ENCODE results near the gene ACCS.

Gene ACCS, protein sequence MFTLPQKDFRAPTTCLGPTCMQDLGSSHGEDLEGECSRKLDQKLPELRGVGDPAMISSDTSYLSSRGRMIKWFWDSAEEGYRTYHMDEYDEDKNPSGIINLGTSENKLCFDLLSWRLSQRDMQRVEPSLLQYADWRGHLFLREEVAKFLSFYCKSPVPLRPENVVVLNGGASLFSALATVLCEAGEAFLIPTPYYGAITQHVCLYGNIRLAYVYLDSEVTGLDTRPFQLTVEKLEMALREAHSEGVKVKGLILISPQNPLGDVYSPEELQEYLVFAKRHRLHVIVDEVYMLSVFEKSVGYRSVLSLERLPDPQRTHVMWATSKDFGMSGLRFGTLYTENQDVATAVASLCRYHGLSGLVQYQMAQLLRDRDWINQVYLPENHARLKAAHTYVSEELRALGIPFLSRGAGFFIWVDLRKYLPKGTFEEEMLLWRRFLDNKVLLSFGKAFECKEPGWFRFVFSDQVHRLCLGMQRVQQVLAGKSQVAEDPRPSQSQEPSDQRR

DNA sequence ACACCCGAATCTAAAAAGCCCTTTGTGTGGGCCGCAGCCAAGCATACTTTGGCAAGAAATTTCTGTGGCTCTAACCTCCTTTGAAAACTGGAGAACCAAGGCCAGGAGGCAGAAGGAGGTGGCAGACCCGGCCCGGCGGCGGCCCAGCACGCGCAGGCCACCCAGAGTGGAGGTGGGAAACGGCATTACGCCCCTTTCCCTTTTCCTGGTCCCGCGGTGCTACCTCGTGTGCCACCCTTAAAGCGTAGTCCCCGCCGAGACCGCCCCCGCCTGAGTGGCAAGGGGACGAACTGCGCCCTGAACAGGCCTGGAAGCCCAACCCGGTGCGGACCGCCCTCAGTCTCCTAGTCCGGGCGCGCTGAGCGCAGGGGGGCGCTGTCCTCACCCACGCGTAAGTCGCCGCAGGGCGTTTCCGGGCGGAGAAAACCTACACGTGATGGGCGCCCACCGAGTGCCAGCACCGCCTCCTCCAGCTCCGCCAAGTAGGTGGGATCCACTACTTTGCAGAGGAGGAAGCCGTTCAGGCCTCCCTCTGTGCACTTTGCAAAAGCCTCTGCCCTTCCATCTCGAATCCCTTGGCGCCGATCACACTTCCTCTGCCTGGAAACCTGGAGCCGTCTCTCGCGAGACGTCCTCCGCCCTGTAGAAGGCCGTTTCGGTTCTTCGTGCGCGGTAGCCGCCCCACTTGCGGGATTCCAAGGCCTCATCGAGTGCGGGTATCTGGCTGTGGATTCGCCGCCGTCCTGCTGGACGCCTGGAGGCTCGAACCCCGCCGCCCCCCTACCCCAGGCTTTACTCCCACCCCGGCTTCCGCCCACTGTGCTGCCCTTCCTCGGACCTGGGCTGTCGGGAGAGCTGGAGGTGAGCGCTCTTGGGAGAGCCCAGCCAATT is at the start of gene ACCS:
ACCS (plus strand) TSS at position 430 of the 891 bp plus-strand sequence. CDS start 1,358 bp downstream, outside the sequence.
- H3K27ac ChIP-seq, result no peak within 1 kb of the TSS
- H4K20me1 ChIP-seq (ENCODE audit: insufficient read depth), result no peaks in the 10 kb centered on the region
- no peak within 1 kb of the TSS for H3K4me3 ChIP-seq (IDR thresholded peaks at IDR 0.05; ENCODE audit: insufficient read depth, low read depth, low read length)
- no peak within 1 kb of the TSS for H3K4me2 ChIP-seq
- H3K27me3 ChIP-seq (ENCODE audit: insufficient read depth, low read depth), result no peaks in the 10 kb centered on the region
- H3K79me2 ChIP-seq (ENCODE audit: insufficient read depth, low read depth), result no peaks in the 10 kb centered on the region
- no peaks in the 10 kb centered on the region for H3K4me1 ChIP-seq (ENCODE audit: low read depth, poor library complexity, severe bottlenecking)
- no peaks in the 10 kb centered on the region for H3K36me3 ChIP-seq (ENCODE audit: insufficient read depth)
- TF ChIP-seq, protein P1, sequence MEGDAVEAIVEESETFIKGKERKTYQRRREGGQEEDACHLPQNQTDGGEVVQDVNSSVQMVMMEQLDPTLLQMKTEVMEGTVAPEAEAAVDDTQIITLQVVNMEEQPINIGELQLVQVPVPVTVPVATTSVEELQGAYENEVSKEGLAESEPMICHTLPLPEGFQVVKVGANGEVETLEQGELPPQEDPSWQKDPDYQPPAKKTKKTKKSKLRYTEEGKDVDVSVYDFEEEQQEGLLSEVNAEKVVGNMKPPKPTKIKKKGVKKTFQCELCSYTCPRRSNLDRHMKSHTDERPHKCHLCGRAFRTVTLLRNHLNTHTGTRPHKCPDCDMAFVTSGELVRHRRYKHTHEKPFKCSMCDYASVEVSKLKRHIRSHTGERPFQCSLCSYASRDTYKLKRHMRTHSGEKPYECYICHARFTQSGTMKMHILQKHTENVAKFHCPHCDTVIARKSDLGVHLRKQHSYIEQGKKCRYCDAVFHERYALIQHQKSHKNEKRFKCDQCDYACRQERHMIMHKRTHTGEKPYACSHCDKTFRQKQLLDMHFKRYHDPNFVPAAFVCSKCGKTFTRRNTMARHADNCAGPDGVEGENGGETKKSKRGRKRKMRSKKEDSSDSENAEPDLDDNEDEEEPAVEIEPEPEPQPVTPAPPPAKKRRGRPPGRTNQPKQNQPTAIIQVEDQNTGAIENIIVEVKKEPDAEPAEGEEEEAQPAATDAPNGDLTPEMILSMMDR (conservative IDR thresholded peaks at IDR 0.05; ENCODE audit: low read depth, low read length), result no peak
- H2AFZ ChIP-seq (ENCODE audit: low read depth), result no peak within 1 kb of the TSS
- H3K9ac ChIP-seq, result no peak within 1 kb of the TSS

DNA sequence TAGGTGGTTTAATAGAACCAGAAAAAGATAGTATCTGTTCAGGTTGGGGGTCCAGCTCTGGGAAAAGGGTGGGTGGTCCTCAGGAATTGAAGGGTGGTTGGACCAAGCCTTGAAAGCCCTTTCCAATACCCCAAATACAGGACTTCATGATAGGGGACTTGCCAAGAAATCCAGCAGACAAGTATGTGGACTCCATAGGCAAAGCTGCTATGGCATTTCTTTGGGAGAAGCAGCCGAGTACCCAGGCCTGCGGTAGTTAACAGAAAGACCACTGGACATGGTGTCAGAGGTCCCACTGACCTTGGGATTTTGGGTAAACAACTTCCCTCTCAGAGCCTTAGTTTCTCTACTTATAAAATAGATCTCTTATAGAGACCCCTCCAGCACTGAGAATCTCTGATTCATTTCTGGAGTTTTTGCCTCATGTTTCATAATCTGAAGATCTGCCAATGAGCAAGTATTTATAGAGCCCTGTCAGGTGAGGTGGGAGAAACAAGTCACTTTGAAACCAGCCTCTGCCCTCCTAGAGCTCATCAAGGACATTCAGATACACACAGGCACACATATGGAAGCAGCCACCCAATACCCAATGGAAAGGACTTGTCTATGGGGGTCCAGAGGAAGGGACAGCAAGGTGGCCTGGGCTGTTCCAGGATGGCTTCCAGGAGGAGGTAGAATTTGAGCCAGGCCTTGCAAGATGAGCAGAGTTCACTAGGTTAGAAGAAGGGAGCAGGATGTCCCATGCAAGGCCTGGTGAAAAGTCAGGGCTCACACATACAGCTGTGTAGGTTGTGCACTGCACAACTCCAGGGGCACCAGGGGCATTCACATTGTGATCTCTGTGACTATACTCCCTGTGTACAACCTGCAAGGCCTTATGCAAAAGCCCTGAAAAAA is 49.3 kb upstream of the ACCS start:
- no peaks in the 10 kb centered on the region for H3K79me2 ChIP-seq (ENCODE audit: insufficient read depth, low read depth)
- H2AFZ ChIP-seq (ENCODE audit: low read depth), result no peak overlapping the region
- H3K36me3 ChIP-seq (ENCODE audit: insufficient read depth), result no peaks in the 10 kb centered on the region
- H3K4me3 ChIP-seq (IDR thresholded peaks at IDR 0.05; ENCODE audit: insufficient read depth, low read depth, low read length), result no peak overlapping the region
- H4K20me1 ChIP-seq (ENCODE audit: insufficient read depth), result no peaks in the 10 kb centered on the region
- TF ChIP-seq, protein P1 (conservative IDR thresholded peaks at IDR 0.05; ENCODE audit: low read depth, low read length), result no peak
- no peak overlapping the region for H3K4me2 ChIP-seq
- no peak overlapping the region for H3K27ac ChIP-seq
- no peak overlapping the region for H3K9ac ChIP-seq
- no peaks in the 10 kb centered on the region for H3K27me3 ChIP-seq (ENCODE audit: insufficient read depth, low read depth)
- H3K4me1 ChIP-seq (ENCODE audit: low read depth, poor library complexity, severe bottlenecking), result no peaks in the 10 kb centered on the region

DNA sequence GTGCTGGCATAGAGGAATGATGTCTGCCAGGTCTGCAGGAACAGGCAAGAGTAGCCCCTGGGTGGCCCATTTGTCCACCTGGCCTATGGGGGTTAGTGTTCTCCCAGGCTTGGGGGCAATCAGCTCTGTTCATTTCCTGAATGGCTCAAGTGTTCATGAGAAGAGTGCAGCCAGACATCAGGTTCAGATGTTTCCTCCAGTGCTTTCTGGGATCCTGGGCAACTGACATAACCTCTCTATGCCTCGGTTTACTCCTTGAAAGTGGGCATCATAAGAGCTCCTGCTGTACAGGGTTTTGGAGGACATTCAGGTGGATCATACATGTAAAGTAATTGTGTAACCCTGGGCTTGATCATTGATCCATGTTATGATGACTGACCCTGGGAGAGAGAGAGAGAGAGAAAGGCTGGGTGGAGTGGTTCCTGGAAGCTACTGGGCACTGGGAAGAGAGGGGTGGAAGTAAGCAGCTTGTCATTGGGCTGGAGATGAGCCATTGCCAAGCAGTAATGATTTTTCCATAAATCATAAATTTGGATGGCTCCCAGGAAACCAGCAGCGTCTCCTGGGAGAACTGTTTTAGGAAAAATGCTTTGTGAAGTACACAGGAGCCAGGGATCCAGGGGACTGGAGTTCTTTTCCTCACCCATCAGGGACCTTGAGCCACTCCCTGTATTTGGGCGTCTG is 48.5 kb upstream of the ACCS start:
- no peak overlapping the region for H3K27ac ChIP-seq
- H3K36me3 ChIP-seq (ENCODE audit: insufficient read depth), result no peaks in the 10 kb centered on the region
- TF ChIP-seq, protein P1 (conservative IDR thresholded peaks at IDR 0.05; ENCODE audit: low read depth, low read length), result no peak
- no peaks in the 10 kb centered on the region for H3K27me3 ChIP-seq (ENCODE audit: insufficient read depth, low read depth)
- H3K4me2 ChIP-seq, result no peak overlapping the region
- H3K79me2 ChIP-seq (ENCODE audit: insufficient read depth, low read depth), result no peaks in the 10 kb centered on the region
- H4K20me1 ChIP-seq (ENCODE audit: insufficient read depth), result no peaks in the 10 kb centered on the region
- H3K4me1 ChIP-seq (ENCODE audit: low read depth, poor library complexity, severe bottlenecking), result no peaks in the 10 kb centered on the region
- H3K4me3 ChIP-seq (IDR thresholded peaks at IDR 0.05; ENCODE audit: insufficient read depth, low read depth, low read length), result no peak overlapping the region
- H3K9ac ChIP-seq, result no peak overlapping the region
- H2AFZ ChIP-seq (ENCODE audit: low read depth), result no peak overlapping the region

Measured in KMS-11 (cell line).